Activated CD8-positive, alpha-beta T cell treated with anti-CD3 and anti-CD28 coated beads for 36 hours (primary cell): ENCODE measurements around the gene INO80B. TPM values are rescaled to one million over a fixed set of nuclear protein-coding genes. Genes with fewer than 3 reads are reported as not detected.

Source experiments
- ATAC-seq: fragments of 200-7000 bp; cut with Tn5 transposase; one replicate; pipeline ENCODE4 v1.10.0; 2021; ENCODE audit warnings: mild to moderate bottlenecking, moderate library complexity
- CTCF ChIA-PET: fragments of 350-600 bp; sonication (Branson Sonifier 250); formaldehyde crosslinking; loops from one replicate; lab custom pipeline; 2021; ENCODE audit warnings: antibody characterized with exemption; lab: Charles Lee
- POLR2A ChIA-PET: fragments of 350-600 bp; sonication (Branson Sonifier 250); formaldehyde crosslinking; loops from one replicate; lab custom pipeline; 2021; ENCODE audit warnings: antibody characterized with exemption; lab: Charles Lee
- DNase-seq: peaks from one replicate; pipeline ENCODE4 v3.0.0-alpha.2; 2020
- H3K27ac Mint-ChIP-seq: one replicate; pipeline ENCODE4 v1.8.0; 2021; ENCODE audit warnings: mild to moderate bottlenecking, mixed read lengths
- H3K27me3 Mint-ChIP-seq: one replicate; pipeline ENCODE4 v1.8.0; 2021; ENCODE audit warnings: mixed read lengths
- H3K36me3 Mint-ChIP-seq: one replicate; pipeline ENCODE4 v1.8.0; 2021; ENCODE audit warnings: low read depth, mixed read lengths
- H3K4me1 Mint-ChIP-seq: one replicate; pipeline ENCODE4 v1.8.0; 2021; ENCODE audit warnings: low read depth, mixed read lengths
- H3K4me3 Mint-ChIP-seq: one replicate; pipeline ENCODE4 v1.8.0; 2021; ENCODE audit warnings: mild to moderate bottlenecking, moderate library complexity, mixed read lengths
- H3K9me3 Mint-ChIP-seq: one replicate; pipeline ENCODE4 v1.8.0; 2021; ENCODE audit warnings: mixed read lengths
- CTCF ChIP-seq: fragments of 200-600 bp; IDR thresholded peaks from one replicate; pipeline ENCODE4 v1.8.0; 2022; ENCODE audit warnings: antibody characterized with exemption, mild to moderate bottlenecking
- intact Hi-C: fragments of 100-400 bp; cut with micrococcal nuclease; formaldehyde crosslinking; loops from one replicate; pipeline ENCODE4 v1.10.0; 2022
- total RNA-seq, 2 experiments: library from RNA; stranded (reverse); gene quantifications; one replicate each; pipeline ENCODE4 v1.2.3, GENCODE V29; 2021

Gene INO80B
- total RNA-seq, 2 experiments from 2014 or later, result 23.9 to 24.2 TPM

GRCh38 chr2:74447230-74447999 lies 7.5 kb upstream of the INO80B start:
- DNase-seq, result no peak
- Mint-ChIP-seq H3K27ac (no peak overlapping the region), H3K36me3 (no peaks in the 10 kb centered on the region), H3K27me3 (peaks cover 11% of the 10 kb centered on the region), H3K4me3 (no peak overlapping the region), H3K9me3 (no peaks in the 10 kb centered on the region), H3K4me1 (peaks cover under 1% of the 10 kb centered on the region)
- no peak for ATAC-seq
- ChIA-PET POLR2A (no interaction called here), CTCF (no interaction called here)
- intact Hi-C loops, result no loop called here
- no peak for TF ChIP-seq CTCF

- DNase-seq (no peak), ATAC-seq (no peak)
- no peaks in the 10 kb centered on the region for H3K36me3 Mint-ChIP-seq
- intact Hi-C loops, result no loop called here
- no peaks in the 10 kb centered on the region for H3K9me3 Mint-ChIP-seq
- peaks cover 6% of the 10 kb centered on the region for H3K27me3 Mint-ChIP-seq
- CTCF ChIA-PET, result interaction anchor here (1.1 kb wide), 1 partner anchor 9 kb away, joined by 3 read pairs; the partner anchor contains the start of gene WBP1
- no peak overlapping the region for H3K27ac Mint-ChIP-seq
- no peak for TF ChIP-seq CTCF
- no peak overlapping the region for H3K4me3 Mint-ChIP-seq
- POLR2A ChIA-PET, result interaction anchor here (1.1 kb wide), 1 partner anchor 9 kb away, joined by 4 read pairs; no protein-coding TSS in a partner anchor
- H3K4me1 Mint-ChIP-seq, result peaks cover 10% of the 10 kb centered on the region
Observed at GRCh38 chr2:74448771-74449170, 6.1 kb upstream of the INO80B start.

GRCh38 chr2:74450570-74451190 lies 4.2 kb upstream of the INO80B start:
- POLR2A ChIA-PET, result interaction anchor here (1.3 kb wide), 1 partner anchor 29 kb away, joined by 3 read pairs; the partner anchor contains the start of genes C2orf81 and WDR54
- CTCF ChIA-PET, result no interaction called here
- Mint-ChIP-seq H3K36me3 (peaks cover 6% of the 10 kb centered on the region), H3K27me3 (peaks cover 1% of the 10 kb centered on the region), H3K4me1 (peaks cover 20% of the 10 kb centered on the region), H3K4me3 (no peak overlapping the region), H3K27ac (no peak overlapping the region), H3K9me3 (no peaks in the 10 kb centered on the region)
- no peak for ATAC-seq
- no peak for DNase-seq
- intact Hi-C loops, result no loop called here
- TF ChIP-seq CTCF, result no peak

- DNase-seq (no peak), ATAC-seq (no peak)
- Mint-ChIP-seq H3K4me3 (peak overlapping the region; percentile 98), H3K27me3 (no peaks in the 10 kb centered on the region), H3K9me3 (no peaks in the 10 kb centered on the region), H3K36me3 (peaks cover 18% of the 10 kb centered on the region), H3K4me1 (peaks cover 47% of the 10 kb centered on the region), H3K27ac (peak overlapping the region; percentile 97)
- intact Hi-C loops, result no loop called here
- TF ChIP-seq CTCF, result no peak
- CTCF ChIA-PET, result interaction anchor here (0.9 to 4.1 kb wide), 7 partner anchors 14 to 207 kb away, joined by 3 to 40 read pairs (median 5); partner anchors contain the start of genes AUP1, CCDC142, HTRA2 and TTC31
- POLR2A ChIA-PET, result interaction anchor here (0.8 to 5.6 kb wide), 9 partner anchors 8 to 73 kb away, joined by 3 to 48 read pairs (median 5); partner anchors contain the start of genes AUP1, C2orf81, CCDC142 and HTRA2
Observed at GRCh38 chr2:74457129-74457548, 2.3 kb downstream of the INO80B start.
